Measurements from ENCODE around the gene MCRIP1.

MCRIP1 gene

GRCh38 chr17:81831563-81831956 is 1.5 kb downstream of the MCRIP1 start:
- no peak overlapping the region for H3K14ac ChIP-seq (ENCODE audit: low read length)
- H2AFZ ChIP-seq (ENCODE audit: low read length) = no peak overlapping the region
- H3K27me3 ChIP-seq (ENCODE audit: control insufficient read depth in 3 of 3, insufficient read depth in 3 of 3, low read depth in 1 of 3, low read length in 3 of 3) = no peaks in the 10 kb centered on the region
- peak overlapping the region in 1 of 2 donors; percentile 81 for H3K4me3 ChIP-seq (ENCODE audit: low read length in 2 of 2)
- no CpG with 5 or more reads among the region's 7 CpGs for WGBS, 2 donors (ENCODE audit: extremely low coverage in 2 of 2, insufficient read length in 2 of 2, insufficient replicate concordance in 1 of 2)
- no peak overlapping the region for H3K18ac ChIP-seq (ENCODE audit: low read length)
- peaks cover 6 to 21% of the 10 kb centered on the region in 2 donors for H3K4me1 ChIP-seq (ENCODE audit: control insufficient read depth in 2 of 2, insufficient read depth in 1 of 2, low read depth in 1 of 2, low read length in 2 of 2)
- peaks cover 34% of the 10 kb centered on the region for H3K79me1 ChIP-seq (ENCODE audit: low read depth, low read length)
- H2BK5ac ChIP-seq (ENCODE audit: low read length) = no peak overlapping the region
- no peak overlapping the region for H3K4me2 ChIP-seq (ENCODE audit: insufficient read depth, low read length, poor library complexity, severe bottlenecking)
- H3K23ac ChIP-seq (ENCODE audit: low read depth, low read length, poor library complexity) = no peak overlapping the region
- H4K8ac ChIP-seq (ENCODE audit: low read depth, low read length) = no peak overlapping the region
- H2BK15ac ChIP-seq (ENCODE audit: low read length) = no peak overlapping the region
- H2AK5ac ChIP-seq (ENCODE audit: low read depth, low read length) = peak overlapping the region; percentile 58
- no peak overlapping the region for H4K91ac ChIP-seq (ENCODE audit: low read depth, low read length, poor library complexity)
- no peak overlapping the region for H3K9ac ChIP-seq (ENCODE audit: low read depth, low read length, poor library complexity)
- no peak for DNase-seq (ENCODE audit: low spot score)
- H2BK120ac ChIP-seq (ENCODE audit: low read depth, low read length) = no peak overlapping the region
- H2BK12ac ChIP-seq (ENCODE audit: low read length) = no peak overlapping the region
- H3K36me3 ChIP-seq (replicated peaks in 1 of 2; ENCODE audit: control insufficient read depth in 2 of 2, insufficient read depth in 2 of 2, low read length in 2 of 2) = peaks cover 2 to 9% of the 10 kb centered on the region in 2 donors
- no peak overlapping the region for H3K4ac ChIP-seq (ENCODE audit: low read length)
- no peaks in the 10 kb centered on the region for H3K9me3 ChIP-seq (replicated peaks in 1 of 2; ENCODE audit: control insufficient read depth in 2 of 2, insufficient read depth in 1 of 2, low read depth in 1 of 2, low read length in 2 of 2)
- H3K27ac ChIP-seq (replicated peaks; ENCODE audit: low read length) = no peak overlapping the region

- no peak overlapping the region for H4K91ac ChIP-seq (ENCODE audit: low read depth, low read length, poor library complexity)
- H3K79me1 ChIP-seq (ENCODE audit: low read depth, low read length) = peaks cover 37% of the 10 kb centered on the region
- no peak overlapping the region for H3K14ac ChIP-seq (ENCODE audit: low read length)
- peak overlapping the region; percentile 30 for H3K9ac ChIP-seq (ENCODE audit: low read depth, low read length, poor library complexity)
- H4K8ac ChIP-seq (ENCODE audit: low read depth, low read length) = peak overlapping the region; percentile 65
- H2BK120ac ChIP-seq (ENCODE audit: low read depth, low read length) = peak overlapping the region; percentile 61
- no peak overlapping the region for H3K27ac ChIP-seq (replicated peaks; ENCODE audit: low read length)
- no peak overlapping the region for H3K4me3 ChIP-seq (ENCODE audit: low read length in 2 of 2)
- H2BK5ac ChIP-seq (ENCODE audit: low read length) = no peak overlapping the region
- no peak overlapping the region for H3K23ac ChIP-seq (ENCODE audit: low read depth, low read length, poor library complexity)
- H3K27me3 ChIP-seq (ENCODE audit: control insufficient read depth in 3 of 3, insufficient read depth in 3 of 3, low read depth in 1 of 3, low read length in 3 of 3) = no peaks in the 10 kb centered on the region
- H3K4me2 ChIP-seq (ENCODE audit: insufficient read depth, low read length, poor library complexity, severe bottlenecking) = no peak overlapping the region
- no CpG with 5 or more reads among the region's 6 CpGs for WGBS, 2 donors (ENCODE audit: extremely low coverage in 2 of 2, insufficient read length in 2 of 2, insufficient replicate concordance in 1 of 2)
- no peak overlapping the region for H2BK12ac ChIP-seq (ENCODE audit: low read length)
- no peaks in the 10 kb centered on the region for H3K9me3 ChIP-seq (replicated peaks in 1 of 2; ENCODE audit: control insufficient read depth in 2 of 2, insufficient read depth in 1 of 2, low read depth in 1 of 2, low read length in 2 of 2)
- H2AFZ ChIP-seq (ENCODE audit: low read length) = no peak overlapping the region
- H2AK5ac ChIP-seq (ENCODE audit: low read depth, low read length) = no peak overlapping the region
- H3K18ac ChIP-seq (ENCODE audit: low read length) = no peak overlapping the region
- H3K36me3 ChIP-seq (replicated peaks in 1 of 2; ENCODE audit: control insufficient read depth in 2 of 2, insufficient read depth in 2 of 2, low read length in 2 of 2) = peaks cover 0 to 7% of the 10 kb centered on the region in 2 donors
- no peak overlapping the region for H2BK15ac ChIP-seq (ENCODE audit: low read length)
- no peak for DNase-seq (ENCODE audit: low spot score)
- no peak overlapping the region for H3K4ac ChIP-seq (ENCODE audit: low read length)
- H3K4me1 ChIP-seq (ENCODE audit: control insufficient read depth in 2 of 2, insufficient read depth in 1 of 2, low read depth in 1 of 2, low read length in 2 of 2) = peaks cover 6 to 21% of the 10 kb centered on the region in 2 donors
Measured at GRCh38 chr17:81829858-81830257, 3.2 kb downstream of the MCRIP1 start.

GRCh38 chr17:81828656-81829055 is 4.4 kb downstream of the MCRIP1 start:
- H3K27me3 ChIP-seq (ENCODE audit: control insufficient read depth in 3 of 3, insufficient read depth in 3 of 3, low read depth in 1 of 3, low read length in 3 of 3) = no peaks in the 10 kb centered on the region
- H3K23ac ChIP-seq (ENCODE audit: low read depth, low read length, poor library complexity) = no peak overlapping the region
- no peak overlapping the region for H3K4me3 ChIP-seq (ENCODE audit: low read length in 2 of 2)
- no peak overlapping the region for H3K27ac ChIP-seq (replicated peaks; ENCODE audit: low read length)
- DNase-seq (ENCODE audit: low spot score) = no peak
- no peak overlapping the region for H2BK120ac ChIP-seq (ENCODE audit: low read depth, low read length)
- H2BK12ac ChIP-seq (ENCODE audit: low read length) = no peak overlapping the region
- H4K8ac ChIP-seq (ENCODE audit: low read depth, low read length) = no peak overlapping the region
- H3K9me3 ChIP-seq (replicated peaks in 1 of 2; ENCODE audit: control insufficient read depth in 2 of 2, insufficient read depth in 1 of 2, low read depth in 1 of 2, low read length in 2 of 2) = no peaks in the 10 kb centered on the region
- WGBS, 2 donors (ENCODE audit: extremely low coverage in 2 of 2, insufficient read length in 2 of 2, insufficient replicate concordance in 1 of 2) = no CpG with 5 or more reads among the region's 7 CpGs
- H3K79me1 ChIP-seq (ENCODE audit: low read depth, low read length) = peaks cover 33% of the 10 kb centered on the region
- H2BK5ac ChIP-seq (ENCODE audit: low read length) = peak overlapping the region; percentile 24
- H3K4me1 ChIP-seq (ENCODE audit: control insufficient read depth in 2 of 2, insufficient read depth in 1 of 2, low read depth in 1 of 2, low read length in 2 of 2) = peaks cover 6 to 18% of the 10 kb centered on the region in 2 donors
- no peak overlapping the region for H3K9ac ChIP-seq (ENCODE audit: low read depth, low read length, poor library complexity)
- H4K91ac ChIP-seq (ENCODE audit: low read depth, low read length, poor library complexity) = no peak overlapping the region
- no peak overlapping the region for H2BK15ac ChIP-seq (ENCODE audit: low read length)
- H3K4ac ChIP-seq (ENCODE audit: low read length) = peak overlapping the region; percentile 53
- H2AFZ ChIP-seq (ENCODE audit: low read length) = no peak overlapping the region
- peak overlapping the region; percentile 90 for H2AK5ac ChIP-seq (ENCODE audit: low read depth, low read length)
- H3K4me2 ChIP-seq (ENCODE audit: insufficient read depth, low read length, poor library complexity, severe bottlenecking) = no peak overlapping the region
- peak overlapping the region; percentile 7 for H3K18ac ChIP-seq (ENCODE audit: low read length)
- peaks cover 0 to 16% of the 10 kb centered on the region in 2 donors for H3K36me3 ChIP-seq (replicated peaks in 1 of 2; ENCODE audit: control insufficient read depth in 2 of 2, insufficient read depth in 2 of 2, low read length in 2 of 2)
- H3K14ac ChIP-seq (ENCODE audit: low read length) = peak overlapping the region; percentile 75

- Histone ChIP-seq H3K36me3 (replicated peaks in 1 of 2; ENCODE audit: control insufficient read depth in 2 of 2, insufficient read depth in 2 of 2, low read length in 2 of 2) (peaks cover 3 to 35% of the 10 kb centered on the region in 2 donors), H3K9me3 (replicated peaks in 1 of 2; ENCODE audit: control insufficient read depth in 2 of 2, insufficient read depth in 1 of 2, low read depth in 1 of 2, low read length in 2 of 2) (no peaks in the 10 kb centered on the region), H4K8ac (ENCODE audit: low read depth, low read length) (no peak overlapping the region), H2AFZ (ENCODE audit: low read length) (no peak overlapping the region), H2BK15ac (ENCODE audit: low read length) (no peak overlapping the region), H3K27me3 (ENCODE audit: control insufficient read depth in 3 of 3, insufficient read depth in 3 of 3, low read depth in 1 of 3, low read length in 3 of 3) (no peaks in the 10 kb centered on the region), H3K18ac (ENCODE audit: low read length) (no peak overlapping the region), H4K91ac (ENCODE audit: low read depth, low read length, poor library complexity) (no peak overlapping the region), H3K4me3 (ENCODE audit: low read length in 2 of 2) (no peak overlapping the region), H3K27ac (replicated peaks; ENCODE audit: low read length) (no peak overlapping the region), H3K79me1 (ENCODE audit: low read depth, low read length) (peaks cover 23% of the 10 kb centered on the region), H2BK5ac (ENCODE audit: low read length) (no peak overlapping the region), H3K14ac (ENCODE audit: low read length) (no peak overlapping the region), H2BK12ac (ENCODE audit: low read length) (no peak overlapping the region), H3K4me1 (ENCODE audit: control insufficient read depth in 2 of 2, insufficient read depth in 1 of 2, low read depth in 1 of 2, low read length in 2 of 2) (peaks cover 0 to 9% of the 10 kb centered on the region in 2 donors), H3K23ac (ENCODE audit: low read depth, low read length, poor library complexity) (no peak overlapping the region), H3K4me2 (ENCODE audit: insufficient read depth, low read length, poor library complexity, severe bottlenecking) (no peak overlapping the region), H3K9ac (ENCODE audit: low read depth, low read length, poor library complexity) (no peak overlapping the region), H2AK5ac (ENCODE audit: low read depth, low read length) (no peak overlapping the region), H2BK120ac (ENCODE audit: low read depth, low read length) (no peak overlapping the region), H3K4ac (ENCODE audit: low read length) (no peak overlapping the region)
- no CpG with 5 or more reads among the region's 11 CpGs for WGBS, 2 donors (ENCODE audit: extremely low coverage in 2 of 2, insufficient read length in 2 of 2, insufficient replicate concordance in 1 of 2)
- no peak for DNase-seq (ENCODE audit: low spot score)
Measured at GRCh38 chr17:81825841-81826466, 7.1 kb downstream of the MCRIP1 start.

Data from neuronal stem cell (in vitro differentiated cells).